AG04449 (cell line): ENCODE results near the gene PHYKPL.

Experiments
- CTCF ChIA-PET: fragments of 350-600 bp; formaldehyde crosslinking; extraction: SDS; loops from one replicate; lab custom pipeline; 2021; ENCODE audit warnings: antibody characterized with exemption; lab: Yijun Ruan, JAX
- POLR2A ChIA-PET: fragments of 400-600, 350-600 bp; formaldehyde crosslinking; extraction: SDS; loops from one replicate; lab custom pipeline; 2020; ENCODE audit warnings: antibody characterized with exemption, inconsistent platforms; lab: Yijun Ruan, JAX
- DNase-seq: peaks from one replicate; pipeline ENCODE4 v3.0.0-alpha.2; 2010; ENCODE audit warnings: low read depth, low spot score
- H3K4me3 ChIP-seq: 2 replicates; pipeline ENCODE4 v1.5.1; 2011; ENCODE audit warnings: low read depth, mild to moderate bottlenecking, control low read depth, low read length
- TF ChIP-seq, protein P1 (sequence below): IDR thresholded peaks from one replicate; pipeline ENCODE4 v1.5.1; 2011; ENCODE audit warnings: mild to moderate bottlenecking, moderate library complexity, low read length, control low read depth, inconsistent platforms; ENCODE audit not compliant: insufficient read depth; ENCODE audit errors: missing control alignments

Gene PHYKPL

DNA sequence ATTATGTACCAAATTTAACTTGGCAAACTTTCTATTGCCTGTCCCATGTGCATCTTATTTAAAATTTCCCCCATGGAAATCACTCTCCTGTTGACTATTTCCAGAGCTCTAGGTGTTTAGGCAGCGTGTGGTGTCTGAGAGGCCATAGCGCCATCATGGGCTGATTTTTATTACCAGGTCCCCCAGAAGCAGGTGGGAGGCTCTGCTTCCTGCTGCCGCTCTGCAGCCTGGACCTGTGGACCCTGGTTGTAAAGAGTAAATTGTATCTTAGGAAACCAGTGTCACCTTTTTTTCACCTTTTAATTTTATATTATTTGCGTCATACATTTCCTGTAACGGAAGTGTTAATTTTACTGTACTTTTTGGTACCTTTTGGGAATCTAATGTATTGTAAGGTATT, 21.9 kb downstream of the PHYKPL start:
- ChIA-PET CTCF (no interaction called here), POLR2A (interaction anchor here (0.6 kb wide), 1 partner anchor 1643 kb away, joined by 3 read pairs; no protein-coding TSS in a partner anchor)
- no peak for DNase-seq
- no peak overlapping the region for H3K4me3 ChIP-seq
- TF ChIP-seq, protein P1, sequence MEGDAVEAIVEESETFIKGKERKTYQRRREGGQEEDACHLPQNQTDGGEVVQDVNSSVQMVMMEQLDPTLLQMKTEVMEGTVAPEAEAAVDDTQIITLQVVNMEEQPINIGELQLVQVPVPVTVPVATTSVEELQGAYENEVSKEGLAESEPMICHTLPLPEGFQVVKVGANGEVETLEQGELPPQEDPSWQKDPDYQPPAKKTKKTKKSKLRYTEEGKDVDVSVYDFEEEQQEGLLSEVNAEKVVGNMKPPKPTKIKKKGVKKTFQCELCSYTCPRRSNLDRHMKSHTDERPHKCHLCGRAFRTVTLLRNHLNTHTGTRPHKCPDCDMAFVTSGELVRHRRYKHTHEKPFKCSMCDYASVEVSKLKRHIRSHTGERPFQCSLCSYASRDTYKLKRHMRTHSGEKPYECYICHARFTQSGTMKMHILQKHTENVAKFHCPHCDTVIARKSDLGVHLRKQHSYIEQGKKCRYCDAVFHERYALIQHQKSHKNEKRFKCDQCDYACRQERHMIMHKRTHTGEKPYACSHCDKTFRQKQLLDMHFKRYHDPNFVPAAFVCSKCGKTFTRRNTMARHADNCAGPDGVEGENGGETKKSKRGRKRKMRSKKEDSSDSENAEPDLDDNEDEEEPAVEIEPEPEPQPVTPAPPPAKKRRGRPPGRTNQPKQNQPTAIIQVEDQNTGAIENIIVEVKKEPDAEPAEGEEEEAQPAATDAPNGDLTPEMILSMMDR, result no peak

GRCh38 chr5:178210073-178210535, 22.5 kb downstream of the PHYKPL start:
- no peak for DNase-seq
- H3K4me3 ChIP-seq, result no peak overlapping the region
- ChIA-PET POLR2A (no interaction called here), CTCF (no interaction called here)
- TF ChIP-seq, protein P1, result no peak

GRCh38 chr5:178209334-178210072, 23.1 kb downstream of the PHYKPL start:
- TF ChIP-seq, protein P1, result no peak
- POLR2A ChIA-PET, result no interaction called here
- CTCF ChIA-PET, result interaction anchor here (0.6 to 1.6 kb wide), 2 partner anchors 23 to 667 kb away, joined by 4 read pairs; partner anchors contain the start of gene PHYKPL
- no peak for DNase-seq
- no peak overlapping the region for H3K4me3 ChIP-seq

- DNase-seq, result no peak
- ChIA-PET POLR2A (no interaction called here), CTCF (interaction anchor here (0.6 to 1.6 kb wide), 2 partner anchors 23 to 668 kb away, joined by 4 read pairs; partner anchors contain the start of gene PHYKPL)
- no peak overlapping the region for H3K4me3 ChIP-seq
- TF ChIP-seq, protein P1, result peak; percentile 4
These were observed 23.9 kb downstream of the PHYKPL start for GRCh38 chr5:178208540-178209227.

- ChIA-PET CTCF (interaction anchor here (1.3 kb wide), 1 partner anchor 8 kb away, joined by 3 read pairs; no protein-coding TSS in a partner anchor), POLR2A (no interaction called here)
These were observed 24.7 kb downstream of the PHYKPL start for GRCh38 chr5:178207917-178208280.

More at GRCh38 chr5:178207917-178208280, 24.7 kb downstream of the PHYKPL start:
- TF ChIP-seq, protein P1, result no peak
- DNase-seq, result no peak
- no peak overlapping the region for H3K4me3 ChIP-seq
